Activated CD8-positive, alpha-beta T cell treated with anti-CD3 and anti-CD28 coated beads, Interleukin-2, amount 10 ng/mL, durations not matched to agents 7 days and 5 days (primary cell): ENCODE measurements around the gene ARHGEF12. TPM values are rescaled to one million over a fixed set of nuclear protein-coding genes. Genes with fewer than 3 reads are reported as not detected.

Experiments
- ATAC-seq: fragments of 150-1000 bp; cut with Tn5 transposase; one replicate; pipeline ENCODE4 v1.10.0; 2021; ENCODE audit warnings: moderate library complexity
- CTCF ChIA-PET: fragments of 350-600 bp; sonication (Branson Sonifier 250); formaldehyde crosslinking; loops from one replicate; lab custom pipeline; 2021; ENCODE audit warnings: antibody characterized with exemption; lab: Charles Lee
- POLR2A ChIA-PET: fragments of 350-600 bp; sonication (Branson Sonifier 250); formaldehyde crosslinking; loops from one replicate; lab custom pipeline; 2021; ENCODE audit warnings: antibody characterized with exemption; lab: Charles Lee
- DNase-seq: peaks from one replicate; pipeline ENCODE4 v3.0.0-alpha.2; 2020
- H3K27ac Mint-ChIP-seq: one replicate; pipeline ENCODE4 v1.8.0; 2021; ENCODE audit warnings: mild to moderate bottlenecking, mixed read lengths
- H3K27me3 Mint-ChIP-seq: one replicate; pipeline ENCODE4 v1.8.0; 2021; ENCODE audit warnings: low read depth, mixed read lengths
- H3K36me3 Mint-ChIP-seq: one replicate; pipeline ENCODE4 v1.8.0; 2021; ENCODE audit warnings: low read depth, mixed read lengths
- H3K4me1 Mint-ChIP-seq: one replicate; pipeline ENCODE4 v1.8.0; 2021; ENCODE audit warnings: low read depth, mixed read lengths
- H3K4me3 Mint-ChIP-seq: one replicate; pipeline ENCODE4 v1.8.0; 2021; ENCODE audit warnings: mild to moderate bottlenecking, mixed read lengths
- H3K9me3 Mint-ChIP-seq: one replicate; pipeline ENCODE4 v1.8.0; 2022; ENCODE audit warnings: mixed read lengths; ENCODE audit not compliant: insufficient read depth
- total RNA-seq, 2 experiments: library from RNA; stranded (reverse); gene quantifications; one replicate each; pipeline ENCODE4 v1.2.3, GENCODE V29; 2021

Gene ARHGEF12
- total RNA-seq, 2 experiments from 2014 or later: 9.6 to 10.0 TPM

GRCh38 chr11:120318906-120319305 is 17.3 kb upstream of the ARHGEF12 start:
- ChIA-PET CTCF (interaction anchor here (1.2 kb wide), 1 partner anchor 9 kb away, joined by 5 read pairs; no protein-coding TSS in a partner anchor), POLR2A (no interaction called here)
- ATAC-seq (no peak), DNase-seq (no peak)
- H3K27ac Mint-ChIP-seq: no peak overlapping the region
- H3K9me3 Mint-ChIP-seq: no peaks in the 10 kb centered on the region
- H3K27me3 Mint-ChIP-seq: peaks cover 44% of the 10 kb centered on the region
- H3K4me3 Mint-ChIP-seq: no peak overlapping the region
- no peaks in the 10 kb centered on the region for H3K4me1 Mint-ChIP-seq
- no peaks in the 10 kb centered on the region for H3K36me3 Mint-ChIP-seq

DNA sequence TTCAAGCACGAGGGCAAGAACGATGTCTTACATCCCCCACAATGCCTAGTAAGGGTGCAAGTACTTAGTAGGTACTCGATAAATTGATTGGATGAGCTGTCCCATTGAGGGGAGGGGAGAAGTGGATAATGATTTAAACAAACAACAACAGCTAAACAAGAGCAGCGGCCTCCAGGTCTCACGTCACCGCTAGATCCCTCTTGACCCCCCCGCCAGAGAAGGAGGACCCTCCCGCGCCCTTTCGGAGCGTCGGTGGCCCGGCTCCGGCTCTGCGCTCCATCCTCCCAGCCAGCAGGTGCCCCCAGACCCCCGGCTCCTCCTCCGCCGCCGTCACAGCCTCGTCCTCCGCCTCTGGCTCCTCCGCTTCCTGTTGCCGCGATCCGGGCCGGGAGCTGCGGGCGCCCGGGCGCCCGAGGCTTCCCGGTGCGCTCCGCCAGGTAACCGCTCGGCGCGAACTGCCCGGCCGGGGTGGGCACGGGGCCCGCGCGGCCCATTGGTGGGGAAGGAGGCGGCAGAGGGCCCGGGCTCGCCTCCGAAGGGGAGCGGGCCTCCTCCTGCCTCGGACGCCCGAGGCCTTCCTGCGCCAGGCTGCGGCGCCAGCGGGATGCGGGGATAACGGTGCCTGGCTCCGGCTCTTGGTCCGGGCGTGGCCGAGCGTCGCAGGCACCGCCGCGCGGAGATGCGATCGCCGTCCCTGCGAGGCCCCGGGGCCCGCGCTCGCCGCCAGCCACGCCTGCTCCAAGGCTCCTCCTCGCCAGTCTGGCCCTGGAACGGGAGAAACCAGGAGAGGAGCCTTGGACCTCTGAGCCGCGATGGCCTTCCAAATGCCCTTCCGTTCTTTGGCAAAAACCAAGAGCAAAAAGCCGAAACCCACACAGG is 11.0 kb upstream of the ARHGEF12 start, which contains the start of gene TLCD5:
TSS of gene TLCD5 (plus strand) at position 368 of the 879 bp plus-strand sequence. CDS start 2,143 bp downstream, outside the sequence.
- ATAC-seq (peak; percentile 78), DNase-seq (peak; percentile 33)
- Mint-ChIP-seq H3K36me3 (no peaks in the 10 kb centered on the region), H3K9me3 (no peaks in the 10 kb centered on the region), H3K4me1 (peaks cover 22% of the 10 kb centered on the region), H3K27ac (peak within 1 kb of the TSS; percentile 22), H3K27me3 (peaks cover 64% of the 10 kb centered on the region), H3K4me3 (peak within 1 kb of the TSS; percentile 49)
- ChIA-PET POLR2A (interaction anchor here (0.8 kb wide), 1 partner anchor 134 kb away, joined by 3 read pairs; no protein-coding TSS in a partner anchor), CTCF (interaction anchor here (1.2 to 1.6 kb wide), 2 partner anchors 10 to 22 kb away, joined by 4 to 5 read pairs; no protein-coding TSS in a partner anchor)

DNA sequence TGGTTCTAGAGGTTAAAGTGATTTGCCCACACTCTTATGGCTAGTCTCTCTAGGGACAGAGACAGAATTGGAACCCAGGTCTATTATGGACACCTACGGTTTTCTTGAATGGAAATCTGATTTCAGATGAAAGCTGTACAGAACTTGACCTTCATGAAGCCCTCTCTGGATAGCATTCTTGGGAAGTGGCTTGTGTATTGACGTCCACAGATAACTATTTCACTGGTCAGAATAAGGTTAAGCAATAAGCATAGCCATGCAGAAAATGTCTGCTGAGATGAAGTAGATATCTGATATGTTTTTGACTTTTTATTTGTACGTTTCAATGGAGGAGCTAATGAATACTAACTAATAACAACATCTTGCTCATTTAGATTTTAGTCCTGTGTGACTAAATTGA is 10.0 kb upstream of the ARHGEF12 start:
- POLR2A ChIA-PET: no interaction called here
- peaks cover 22% of the 10 kb centered on the region for H3K4me1 Mint-ChIP-seq
- H3K27me3 Mint-ChIP-seq: peaks cover 61% of the 10 kb centered on the region
- DNase-seq (no peak), ATAC-seq (no peak)
- H3K9me3 Mint-ChIP-seq: no peaks in the 10 kb centered on the region
- CTCF ChIA-PET: interaction anchor here (0.7 to 1.6 kb wide), 5 partner anchors 9 to 185 kb away, joined by 3 to 8 read pairs (median 3); partner anchors contain the start of genes ARHGEF12 and GRIK4
- no peak overlapping the region for H3K27ac Mint-ChIP-seq
- H3K4me3 Mint-ChIP-seq: peak overlapping the region; percentile 10
- no peaks in the 10 kb centered on the region for H3K36me3 Mint-ChIP-seq

DNA sequence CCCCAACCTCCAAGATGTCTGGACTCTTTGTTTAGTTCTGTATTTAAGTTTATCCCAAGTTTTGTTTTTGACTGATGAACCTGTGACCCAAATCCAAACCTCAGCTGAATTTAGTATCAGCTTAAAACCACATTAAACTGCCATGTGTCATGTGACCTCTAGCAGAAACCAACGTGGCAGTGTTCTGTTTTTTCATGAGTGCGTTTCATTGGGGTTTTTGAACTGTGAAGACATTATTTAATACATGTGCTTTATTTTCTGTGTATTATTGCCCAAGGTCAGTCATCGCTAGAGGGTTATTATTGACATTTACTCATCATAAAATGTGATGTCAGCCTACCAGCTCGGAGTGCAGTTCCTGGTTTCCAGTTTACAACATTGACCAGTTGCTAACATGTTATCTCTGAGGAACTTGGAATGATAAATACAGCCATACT is 9.3 kb upstream of the ARHGEF12 start:
- H3K27me3 Mint-ChIP-seq: peaks cover 66% of the 10 kb centered on the region
- ATAC-seq (no peak), DNase-seq (no peak)
- H3K9me3 Mint-ChIP-seq: no peaks in the 10 kb centered on the region
- H3K27ac Mint-ChIP-seq: no peak overlapping the region
- CTCF ChIA-PET: interaction anchor here (0.7 to 1.6 kb wide), 5 partner anchors 8 to 185 kb away, joined by 3 to 8 read pairs (median 3); partner anchors contain the start of genes ARHGEF12 and GRIK4
- H3K4me1 Mint-ChIP-seq: peaks cover 22% of the 10 kb centered on the region
- POLR2A ChIA-PET: no interaction called here
- H3K36me3 Mint-ChIP-seq: no peaks in the 10 kb centered on the region
- no peak overlapping the region for H3K4me3 Mint-ChIP-seq

DNA sequence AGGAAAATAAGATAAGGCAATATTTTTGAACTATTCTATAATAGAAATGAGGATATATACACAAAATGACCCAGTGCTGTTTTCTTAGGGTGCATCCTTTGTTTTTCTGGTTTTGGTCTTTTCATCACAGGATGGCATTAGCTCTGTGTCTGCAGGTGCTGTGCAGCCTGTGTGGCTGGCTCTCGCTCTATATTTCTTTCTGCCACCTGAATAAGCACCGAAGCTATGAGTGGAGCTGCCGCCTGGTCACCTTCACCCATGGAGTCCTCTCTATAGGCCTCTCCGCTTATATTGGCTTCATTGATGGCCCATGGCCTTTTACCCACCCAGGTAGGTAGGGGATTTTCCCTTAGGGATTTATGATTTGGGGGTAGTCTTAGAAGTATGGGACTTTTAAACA is 8.9 kb upstream of the ARHGEF12 start:
- peaks cover 22% of the 10 kb centered on the region for H3K4me1 Mint-ChIP-seq
- ATAC-seq: no peak
- CTCF ChIA-PET: interaction anchor here (1.0 to 1.6 kb wide), 2 partner anchors 9 to 184 kb away, joined by 3 read pairs; partner anchors contain the start of genes ARHGEF12 and GRIK4
- POLR2A ChIA-PET: no interaction called here
- H3K27me3 Mint-ChIP-seq: peaks cover 64% of the 10 kb centered on the region
- no peak for DNase-seq
- no peak overlapping the region for H3K27ac Mint-ChIP-seq
- H3K4me3 Mint-ChIP-seq: no peak overlapping the region
- H3K36me3 Mint-ChIP-seq: no peaks in the 10 kb centered on the region
- no peaks in the 10 kb centered on the region for H3K9me3 Mint-ChIP-seq

DNA sequence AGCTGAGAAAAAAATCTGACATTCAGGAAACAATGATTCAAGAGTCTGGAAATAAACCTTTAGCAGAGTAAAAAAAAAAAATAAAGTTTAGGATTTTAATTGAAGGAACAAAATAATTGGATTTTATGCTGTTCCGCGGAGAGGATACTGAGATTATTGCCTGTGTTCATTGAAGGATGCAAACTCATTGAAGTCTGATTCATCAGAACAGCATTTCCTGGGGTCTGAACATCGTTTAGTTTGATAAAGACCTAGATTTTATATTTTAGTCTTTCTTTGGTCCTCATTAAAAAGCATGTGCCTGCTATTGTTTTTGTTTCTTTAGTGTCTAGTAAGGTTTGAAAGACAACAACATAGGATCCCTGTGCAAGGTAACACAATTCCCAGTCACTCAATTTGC is 6.7 kb upstream of the ARHGEF12 start:
- no peaks in the 10 kb centered on the region for H3K36me3 Mint-ChIP-seq
- H3K27me3 Mint-ChIP-seq: peaks cover 56% of the 10 kb centered on the region
- no peak overlapping the region for H3K4me3 Mint-ChIP-seq
- H3K9me3 Mint-ChIP-seq: no peaks in the 10 kb centered on the region
- POLR2A ChIA-PET: no interaction called here
- CTCF ChIA-PET: no interaction called here
- H3K27ac Mint-ChIP-seq: no peak overlapping the region
- peaks cover 19% of the 10 kb centered on the region for H3K4me1 Mint-ChIP-seq
- ATAC-seq: no peak
- DNase-seq: no peak

- Mint-ChIP-seq H3K27me3 (peaks cover 51% of the 10 kb centered on the region), H3K4me3 (no peak overlapping the region), H3K9me3 (no peaks in the 10 kb centered on the region), H3K4me1 (peaks cover 19% of the 10 kb centered on the region), H3K27ac (no peak overlapping the region), H3K36me3 (no peaks in the 10 kb centered on the region)
- ATAC-seq (no peak), DNase-seq (no peak)
- ChIA-PET CTCF (no interaction called here), POLR2A (no interaction called here)
These were observed 6.2 kb upstream of the ARHGEF12 start for GRCh38 chr11:120330045-120330444.

DNA sequence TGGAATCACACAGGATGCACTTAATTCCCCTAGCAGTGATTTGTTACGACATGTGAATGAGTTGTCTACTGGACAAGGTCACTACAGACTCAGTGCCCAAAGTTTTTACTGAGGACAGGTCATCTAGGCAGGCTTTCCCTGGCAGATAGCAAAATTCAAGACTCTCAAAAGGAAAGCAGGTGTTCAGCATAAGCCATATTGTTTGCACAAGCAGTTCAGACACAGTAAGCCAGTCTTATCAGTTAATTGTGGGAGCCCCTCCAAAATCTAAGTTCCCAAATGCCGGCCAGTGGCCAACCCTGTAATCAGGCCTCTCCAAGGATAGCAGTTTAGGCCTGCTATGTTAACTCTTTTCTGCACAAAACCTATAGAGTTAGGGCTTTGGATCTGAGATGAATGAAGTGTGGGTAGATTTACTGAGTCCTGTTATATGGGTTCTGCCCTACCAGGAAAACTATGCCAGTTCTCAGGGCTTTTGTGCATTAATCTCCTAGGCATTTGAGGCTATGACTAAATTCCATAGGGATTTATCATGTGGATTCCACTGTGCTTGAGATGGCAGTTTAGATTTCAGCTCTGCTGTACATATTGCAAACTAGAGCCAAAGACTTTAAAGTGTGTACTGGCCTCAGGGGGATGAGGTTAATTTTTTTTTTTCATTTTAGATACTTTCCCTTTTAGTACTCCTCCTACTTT is 4.8 kb upstream of the ARHGEF12 start:
- H3K27me3 Mint-ChIP-seq: peaks cover 44% of the 10 kb centered on the region
- CTCF ChIA-PET: interaction anchor here (0.7 kb wide), 1 partner anchor 29 kb away, joined by 3 read pairs; no protein-coding TSS in a partner anchor
- no peak overlapping the region for H3K27ac Mint-ChIP-seq
- no peaks in the 10 kb centered on the region for H3K36me3 Mint-ChIP-seq
- H3K4me3 Mint-ChIP-seq: no peak overlapping the region
- no peak for DNase-seq
- ATAC-seq: no peak
- peaks cover 14% of the 10 kb centered on the region for H3K4me1 Mint-ChIP-seq
- POLR2A ChIA-PET: no interaction called here
- no peaks in the 10 kb centered on the region for H3K9me3 Mint-ChIP-seq

DNA sequence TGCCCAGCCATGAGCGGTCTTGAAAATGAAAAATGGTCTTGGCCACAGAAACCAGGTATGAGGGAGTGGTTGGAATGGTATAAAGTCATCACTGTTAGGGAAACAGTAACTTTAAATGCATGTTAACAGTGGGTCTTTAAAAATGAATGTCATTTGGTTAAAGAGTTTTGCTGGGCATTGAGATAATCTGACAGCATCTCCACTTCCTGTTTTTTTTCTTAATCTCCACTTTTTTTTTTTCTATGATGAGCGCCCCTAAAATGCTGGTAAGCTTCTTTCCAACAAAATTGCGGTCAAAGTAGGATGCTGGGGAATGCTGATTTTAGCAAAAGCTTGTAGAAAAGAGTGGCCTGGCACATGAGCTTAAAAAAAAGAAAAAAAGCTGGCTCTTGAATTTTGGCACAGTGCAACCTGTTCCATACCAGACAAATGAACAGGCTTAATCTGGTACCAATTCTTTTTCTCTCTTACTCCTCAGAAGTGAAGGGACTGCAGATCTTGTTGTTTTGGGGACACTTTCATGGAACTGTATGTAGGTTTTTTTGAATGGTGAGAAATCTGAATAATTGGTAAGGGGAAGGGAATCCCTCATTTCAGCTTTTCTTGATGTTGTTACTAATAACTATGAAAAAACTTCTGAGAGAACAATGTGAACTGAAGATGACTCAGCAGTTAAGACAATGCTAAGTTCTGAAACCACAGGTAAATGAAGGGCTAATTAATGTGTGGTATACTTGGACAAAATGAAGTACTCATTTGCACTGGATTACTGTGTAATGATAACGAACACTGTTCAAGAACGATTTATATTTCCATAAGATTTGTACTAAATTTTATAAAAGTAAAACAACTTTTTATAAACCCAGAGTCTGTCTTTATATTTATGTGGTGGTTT is 3.1 kb upstream of the ARHGEF12 start:
- H3K27ac Mint-ChIP-seq: no peak overlapping the region
- peaks cover 45% of the 10 kb centered on the region for H3K27me3 Mint-ChIP-seq
- ATAC-seq (no peak), DNase-seq (no peak)
- H3K9me3 Mint-ChIP-seq: no peaks in the 10 kb centered on the region
- H3K4me3 Mint-ChIP-seq: no peak overlapping the region
- peaks cover 16% of the 10 kb centered on the region for H3K4me1 Mint-ChIP-seq
- ChIA-PET CTCF (interaction anchor here (0.9 to 1.2 kb wide), 3 partner anchors 17 to 352 kb away, joined by 3 read pairs; no protein-coding TSS in a partner anchor), POLR2A (no interaction called here)
- H3K36me3 Mint-ChIP-seq: peaks cover 2% of the 10 kb centered on the region

DNA sequence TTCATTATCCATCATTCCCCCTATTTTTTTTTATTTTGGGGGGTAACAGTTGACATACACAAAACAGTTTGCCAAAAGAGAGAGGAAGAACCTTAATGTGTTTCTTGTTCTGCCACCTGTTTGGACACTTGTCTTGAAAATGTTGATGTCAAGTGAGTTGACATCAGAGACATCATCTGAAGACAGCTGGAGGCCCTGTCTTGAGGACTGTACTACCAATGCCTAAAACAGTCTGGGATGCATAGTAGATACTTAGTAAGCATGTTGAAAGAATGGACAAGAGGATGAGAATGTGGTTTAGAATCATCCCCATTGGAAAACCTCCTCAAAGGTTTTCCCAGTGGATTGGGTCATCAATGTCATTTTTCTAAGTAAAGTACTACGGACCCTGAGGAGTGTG is 2.4 kb upstream of the ARHGEF12 start:
- H3K27me3 Mint-ChIP-seq: peaks cover 47% of the 10 kb centered on the region
- no peaks in the 10 kb centered on the region for H3K9me3 Mint-ChIP-seq
- DNase-seq: no peak
- H3K36me3 Mint-ChIP-seq: peaks cover 2% of the 10 kb centered on the region
- H3K4me3 Mint-ChIP-seq: no peak overlapping the region
- H3K27ac Mint-ChIP-seq: no peak overlapping the region
- no peak for ATAC-seq
- ChIA-PET CTCF (interaction anchor here (0.7 to 1.9 kb wide), 8 partner anchors 7 to 351 kb away, joined by 3 to 8 read pairs (median 3); no protein-coding TSS in a partner anchor), POLR2A (no interaction called here)
- peaks cover 20% of the 10 kb centered on the region for H3K4me1 Mint-ChIP-seq

- Mint-ChIP-seq H3K27me3 (peaks cover 48% of the 10 kb centered on the region), H3K4me1 (peaks cover 21% of the 10 kb centered on the region), H3K27ac (no peak overlapping the region), H3K36me3 (peaks cover 2% of the 10 kb centered on the region), H3K9me3 (no peaks in the 10 kb centered on the region), H3K4me3 (no peak overlapping the region)
- CTCF ChIA-PET: interaction anchor here (0.7 to 1.9 kb wide), 12 partner anchors 8 to 351 kb away, joined by 3 to 8 read pairs (median 4); no protein-coding TSS in a partner anchor
- POLR2A ChIA-PET: no interaction called here
- no peak for DNase-seq
- no peak for ATAC-seq
These were observed 1.9 kb upstream of the ARHGEF12 start for GRCh38 chr11:120334332-120334731.
